Ishikawa (cell line): Measurements from ENCODE around the gene OR52M1.
A peak's percentile ranks its signal among the peaks of the same experiment; 100 is the strongest.

Experiments used
- CEBPB ChIP-seq: IDR thresholded peaks from 2 replicates; pipeline ENCODE4 v1.6.1; 2012
- CREB1 ChIP-seq: IDR thresholded peaks from 2 replicates; pipeline ENCODE4 v1.6.1; 2012; ENCODE audit warnings: low read depth
- EGR1 ChIP-seq: IDR thresholded peaks from 2 replicates; pipeline ENCODE4 v1.6.1; 2012
- EP300 ChIP-seq: IDR thresholded peaks from 2 replicates; pipeline ENCODE4 v1.6.1; 2012; ENCODE audit warnings: borderline replicate concordance
- FOXM1 ChIP-seq: IDR thresholded peaks from 2 replicates; pipeline ENCODE4 v1.6.1; 2012; ENCODE audit warnings: low read depth, borderline replicate concordance
- MAX ChIP-seq: IDR thresholded peaks from 2 replicates; pipeline ENCODE4 v1.6.1; 2012
- NFIC ChIP-seq: IDR thresholded peaks from 2 replicates; pipeline ENCODE4 v1.6.1; 2012
- RAD21 ChIP-seq: IDR thresholded peaks from 2 replicates; pipeline ENCODE4 v1.6.1; 2012; ENCODE audit warnings: low read depth
- REST ChIP-seq: IDR thresholded peaks from 2 replicates; pipeline ENCODE4 v1.6.1; 2012; ENCODE audit warnings: low read depth, mild to moderate bottlenecking
- TAF1 ChIP-seq: IDR thresholded peaks from 2 replicates; pipeline ENCODE4 v1.6.1; 2012; ENCODE audit warnings: low read depth, mild to moderate bottlenecking
- TCF12 ChIP-seq: IDR thresholded peaks from 2 replicates; pipeline ENCODE4 v1.6.1; 2012; ENCODE audit warnings: low read depth
- TEAD4 ChIP-seq: IDR thresholded peaks from 2 replicates; pipeline ENCODE4 v1.6.1; 2012
- USF1 ChIP-seq: IDR thresholded peaks from 2 replicates; pipeline ENCODE4 v1.6.1; 2012
- YY1 ChIP-seq: IDR thresholded peaks from 2 replicates; pipeline ENCODE4 v1.6.1; 2012; ENCODE audit warnings: low read depth
- ZBTB7A ChIP-seq: IDR thresholded peaks from 2 replicates; pipeline ENCODE4 v1.6.1; 2012; ENCODE audit warnings: low read depth

The OR52M1 gene

GRCh38 chr11:4539603-4540219 lies 5.3 kb upstream of the OR52M1 start:
- peak; percentile 55 for TF ChIP-seq RAD21
- TF ChIP-seq USF1 = no peak

- TF ChIP-seq USF1 (no peak), REST (no peak)
These were observed 3.9 kb upstream of the OR52M1 start for GRCh38 chr11:4541071-4541470.

- TF ChIP-seq YY1 (no peak), MAX (no peak), USF1 (no peak), CREB1 (no peak), TAF1 (no peak), CEBPB (no peak), EP300 (no peak), EGR1 (no peak), TCF12 (no peak), RAD21 (no peak), FOXM1 (no peak), REST (no peak), TEAD4 (no peak)
These were observed 1.4 kb upstream of the OR52M1 start for GRCh38 chr11:4543561-4543960.

GRCh38 chr11:4546878-4547277 lies 1.9 kb downstream of the OR52M1 start:
- no peak for TF ChIP-seq EP300
- TF ChIP-seq REST = no peak
- TF ChIP-seq NFIC = no peak
- no peak for TF ChIP-seq USF1
- no peak for TF ChIP-seq CEBPB
- no peak for TF ChIP-seq EGR1
- TF ChIP-seq ZBTB7A = no peak
- TF ChIP-seq TCF12 = no peak
- TF ChIP-seq RAD21 = no peak
- no peak for TF ChIP-seq FOXM1
- no peak for TF ChIP-seq YY1
- no peak for TF ChIP-seq MAX
- no peak for TF ChIP-seq CREB1
- TF ChIP-seq TEAD4 = no peak
- TF ChIP-seq TAF1 = no peak
